Esophagus squamous epithelium (tissue), 5 donors: ENCODE results near the gene ZSCAN12. TPM values are rescaled to one million over a fixed set of nuclear protein-coding genes. Genes with fewer than 3 reads are reported as not detected.

Experiments
- DNase-seq: peaks from one replicate; lab custom pipeline; 2025; lab: John Stamatoyannopoulos, UW
- H3K27ac ChIP-seq, 4 donors: fragments of 200-600 bp; sonication (generic); one replicate each; pipeline ENCODE4 v1.5.1; 2016 to 2019; ENCODE audit warnings: mild to moderate bottlenecking in 1 of 4
- H3K27me3 ChIP-seq, 4 donors: fragments of 200-600 bp; sonication (generic); 1 replicate in 3 of 4; 2 replicates in 1 of 4; pipeline versions ENCODE4 v1.5.1 to v1.6.0; 2017 to 2021; ENCODE audit warnings: antibody characterized with exemption in 1 of 4
- H3K36me3 ChIP-seq, 3 donors: fragments of 200-600 bp; sonication (generic); one replicate each; pipeline ENCODE4 v1.5.1; 2016 to 2019
- H3K4me1 ChIP-seq, 3 donors: fragments of 200-600 bp; sonication (generic); one replicate each; pipeline ENCODE4 v1.5.1; 2017 to 2019
- H3K4me3 ChIP-seq, 4 donors: fragments of 200-600 bp; sonication (generic); 1 replicate in 3 of 4; 2 replicates in 1 of 4; pipeline ENCODE4 v1.5.1; 2016 to 2019; ENCODE audit warnings: mild to moderate bottlenecking in 2 of 4, moderate library complexity in 1 of 4
- H3K9me3 ChIP-seq, 3 donors: fragments of 200-600 bp; sonication (generic); one replicate each; pipeline ENCODE4 v1.5.1; 2016 to 2019
- POLR2A ChIP-seq, 4 donors: fragments of 450-650 bp; IDR thresholded peaks; one replicate each; pipeline ENCODE4 v1.6.1; 2017; ENCODE audit warnings: antibody characterized with exemption in 4 of 4, mild to moderate bottlenecking in 4 of 4, moderate library complexity in 3 of 4
- WGBS, 2 donors: methylation state at CpG; one replicate each; pipeline ENCODE4 v1.1.5; 2018; 5-methylcytosine and 5-hydroxymethylcytosine counted together
- intact Hi-C: fragments of 100-400 bp; cut with DNase I; formaldehyde crosslinking; loops from one replicate; pipeline ENCODE4 v1.15.0; 2022
- total RNA-seq, 4 donors: library from RNA; depleted of rRNA; stranded (reverse); fragments of >200 nt; gene quantifications; one replicate each; pipeline ENCODE4 v1.1.0, GENCODE V29; 2016
- TF ChIP-seq, protein P1 (sequence below), 6 experiments: fragments of 450-650 bp in 4 of 6; fragments of 200-600 bp in 2 of 6; sonication (generic) in 2 of 6; IDR thresholded peaks; one replicate each; pipeline ENCODE4 v1.5.1; 2016 to 2019; ENCODE audit warnings: antibody characterized with exemption in 6 of 6, mild to moderate bottlenecking in 4 of 6, moderate library complexity in 4 of 6
- donor health status: DM: yes; HTN: yes; CAD: no.

ZSCAN12 gene
- total RNA-seq, 4 donors from 2014 or later = 1.3 to 4.0 (median 2.2) TPM

DNA sequence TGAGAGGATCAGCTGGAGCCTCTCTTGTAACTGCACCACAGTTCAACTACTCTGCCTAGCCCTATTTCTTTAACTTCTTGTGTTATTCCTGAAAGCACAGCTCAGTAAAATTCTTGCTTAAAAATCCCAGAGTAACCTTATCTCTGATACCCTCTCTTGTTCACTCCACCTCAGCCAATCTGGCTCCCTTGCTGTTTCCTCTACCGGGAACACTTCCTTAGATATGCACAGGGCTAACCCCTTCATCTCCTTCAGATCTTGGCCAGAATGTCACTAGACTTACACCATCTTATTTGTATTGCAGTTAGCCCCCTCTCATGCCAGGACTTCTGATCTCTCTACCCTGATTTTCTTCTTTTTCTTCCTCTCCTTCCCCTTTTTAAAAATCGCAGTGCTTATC is 52.4 kb downstream of the ZSCAN12 start:
- intact Hi-C loops = loop anchor here (10.0 kb wide), 1 partner anchor 92 kb away; the partner anchor contains the start of genes NKAPL and ZKSCAN4
- H3K36me3 ChIP-seq = no peaks in the 10 kb centered on the region
- H3K9me3 ChIP-seq = no peaks in the 10 kb centered on the region
- H3K27me3 ChIP-seq = no peaks in the 10 kb centered on the region
- TF ChIP-seq, protein P1, sequence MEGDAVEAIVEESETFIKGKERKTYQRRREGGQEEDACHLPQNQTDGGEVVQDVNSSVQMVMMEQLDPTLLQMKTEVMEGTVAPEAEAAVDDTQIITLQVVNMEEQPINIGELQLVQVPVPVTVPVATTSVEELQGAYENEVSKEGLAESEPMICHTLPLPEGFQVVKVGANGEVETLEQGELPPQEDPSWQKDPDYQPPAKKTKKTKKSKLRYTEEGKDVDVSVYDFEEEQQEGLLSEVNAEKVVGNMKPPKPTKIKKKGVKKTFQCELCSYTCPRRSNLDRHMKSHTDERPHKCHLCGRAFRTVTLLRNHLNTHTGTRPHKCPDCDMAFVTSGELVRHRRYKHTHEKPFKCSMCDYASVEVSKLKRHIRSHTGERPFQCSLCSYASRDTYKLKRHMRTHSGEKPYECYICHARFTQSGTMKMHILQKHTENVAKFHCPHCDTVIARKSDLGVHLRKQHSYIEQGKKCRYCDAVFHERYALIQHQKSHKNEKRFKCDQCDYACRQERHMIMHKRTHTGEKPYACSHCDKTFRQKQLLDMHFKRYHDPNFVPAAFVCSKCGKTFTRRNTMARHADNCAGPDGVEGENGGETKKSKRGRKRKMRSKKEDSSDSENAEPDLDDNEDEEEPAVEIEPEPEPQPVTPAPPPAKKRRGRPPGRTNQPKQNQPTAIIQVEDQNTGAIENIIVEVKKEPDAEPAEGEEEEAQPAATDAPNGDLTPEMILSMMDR (IDR thresholded peaks at IDR 0.05) = no peak
- no peak for TF ChIP-seq POLR2A (IDR thresholded peaks at IDR 0.05)
- no peak overlapping the region for H3K4me3 ChIP-seq
- H3K4me1 ChIP-seq = peaks cover 8 to 17% (median 10%) of the 10 kb centered on the region in 3 donors
- 34 to 41% methylated on average over 2 of the region's 2 CpGs for WGBS, 2 donors
- DNase-seq = no peak
- H3K27ac ChIP-seq = no peak overlapping the region

GRCh38 chr6:28345201-28345600 is 54.3 kb downstream of the ZSCAN12 start:
- no peak for TF ChIP-seq POLR2A (IDR thresholded peaks at IDR 0.05)
- TF ChIP-seq, protein P1 (IDR thresholded peaks at IDR 0.05) = no peak
- H3K4me1 ChIP-seq = no peaks in the 10 kb centered on the region
- H3K4me3 ChIP-seq = no peak overlapping the region

GRCh38 chr6:28343898-28344677 is 55.5 kb downstream of the ZSCAN12 start:
- Histone ChIP-seq H3K9me3 (no peaks in the 10 kb centered on the region), H3K27ac (no peak overlapping the region), H3K4me3 (no peak overlapping the region), H3K36me3 (no peaks in the 10 kb centered on the region), H3K4me1 (no peaks in the 10 kb centered on the region), H3K27me3 (no peaks in the 10 kb centered on the region)
- intact Hi-C loops = loop anchor here (10.0 kb wide), 1 partner anchor 89 kb away; the partner anchor contains the start of genes NKAPL and ZKSCAN4
- TF ChIP-seq, protein P1 (IDR thresholded peaks at IDR 0.05) = no peak
- TF ChIP-seq POLR2A (IDR thresholded peaks at IDR 0.05) = no peak
- no peak for DNase-seq
- 62 to 83% methylated on average over 1 of the region's 1 CpG for WGBS, 2 donors

More at GRCh38 chr6:28345201-28345600, 54.3 kb downstream of the ZSCAN12 start:
- intact Hi-C loops = loop anchor here (10.0 kb wide), 1 partner anchor 90 kb away; the partner anchor contains the start of genes NKAPL and ZKSCAN4
- no peaks in the 10 kb centered on the region for H3K36me3 ChIP-seq
- 77 to 100% methylated on average over 1 of the region's 1 CpG for WGBS, 2 donors
- no peaks in the 10 kb centered on the region for H3K27me3 ChIP-seq
- no peak overlapping the region for H3K27ac ChIP-seq
- DNase-seq = no peak
- no peaks in the 10 kb centered on the region for H3K9me3 ChIP-seq

- TF ChIP-seq, protein P1 (IDR thresholded peaks at IDR 0.05) = no peak
- no peak for TF ChIP-seq POLR2A (IDR thresholded peaks at IDR 0.05)
- Histone ChIP-seq H3K4me3 (no peak overlapping the region), H3K9me3 (no peaks in the 10 kb centered on the region), H3K4me1 (peaks cover 0 to 13% (median 11%) of the 10 kb centered on the region in 3 donors), H3K27me3 (no peaks in the 10 kb centered on the region), H3K36me3 (no peaks in the 10 kb centered on the region), H3K27ac (no peak overlapping the region)
- intact Hi-C loops = loop anchor here (10.0 kb wide), 1 partner anchor 86 kb away; the partner anchor contains the start of genes NKAPL and ZKSCAN4
- DNase-seq = no peak
- WGBS, 2 donors = 64 to 94% methylated on average over 1 of the region's 1 CpG
Observed at GRCh38 chr6:28340310-28341095, 59.0 kb downstream of the ZSCAN12 start.
